ENCODE measurements around the gene TSC22D4. TPM values are rescaled to one million over a fixed set of nuclear protein-coding genes. Genes with fewer than 3 reads are reported as not detected.

The TSC22D4 gene
- total RNA-seq, 1 donor from 2014 or later: 53.4 TPM

DNA sequence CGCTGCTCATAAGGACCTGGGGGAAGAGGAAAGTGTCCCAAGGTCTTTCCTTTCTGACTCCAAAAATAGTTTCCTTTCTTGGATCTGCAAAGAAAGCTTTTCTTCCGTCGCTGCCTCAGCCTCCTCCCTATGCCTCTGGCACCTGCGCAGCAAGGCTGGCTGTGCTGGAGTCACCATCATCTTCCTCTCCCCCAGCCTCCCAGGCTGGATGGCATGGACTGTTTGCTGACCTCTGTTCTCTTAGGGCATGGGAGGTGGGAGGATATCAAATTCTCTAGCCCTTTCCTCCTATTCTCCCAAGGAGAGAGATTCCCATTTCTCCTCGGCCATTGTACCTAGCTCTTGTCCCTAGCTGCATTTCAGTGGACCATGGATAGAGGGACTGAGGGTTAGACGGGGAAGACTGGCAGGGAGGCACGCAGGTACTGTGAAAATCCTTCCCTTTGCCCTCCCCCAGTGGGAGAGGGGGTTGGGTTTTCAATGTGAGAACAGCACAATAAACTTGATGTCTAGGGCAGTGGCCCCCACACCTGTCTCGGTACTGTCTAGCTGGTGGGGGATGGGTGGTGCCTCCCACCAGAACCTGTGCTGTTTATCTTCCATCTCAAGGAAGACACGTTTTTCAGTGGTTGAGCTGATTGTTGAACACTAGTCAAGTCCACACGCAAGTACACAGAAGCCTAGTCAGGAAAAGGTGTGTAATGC is 45.3 kb downstream of the TSC22D4 start:
- Mint-ChIP-seq H3K36me3 (ENCODE audit: low read depth, unreplicated experiment) (peaks cover 10% of the 10 kb centered on the region), H3K27ac (ENCODE audit: unreplicated experiment) (no peak overlapping the region), H3K9me3 (ENCODE audit: unreplicated experiment) (no peaks in the 10 kb centered on the region), H3K4me3 (ENCODE audit: unreplicated experiment) (peak overlapping the region; percentile 91), H3K27me3 (ENCODE audit: low read depth, unreplicated experiment) (no peaks in the 10 kb centered on the region), H3K4me1 (ENCODE audit: low read depth, unreplicated experiment) (peaks cover 17% of the 10 kb centered on the region)
- TF ChIP-seq CTCF (IDR thresholded peaks at IDR 0.05; ENCODE audit: insufficient read depth, low read depth, low read length): no peak
- TF ChIP-seq EZH2 (IDR thresholded peaks at IDR 0.05; ENCODE audit: insufficient read depth, low read length): no peak
- Histone ChIP-seq H3K4me1 (ENCODE audit: insufficient read depth, low read length) (peaks cover 19% of the 10 kb centered on the region), H3K27ac (ENCODE audit: low read depth, low read length) (no peak overlapping the region), H3K9me3 (ENCODE audit: insufficient read depth, low read depth, low read length) (no peaks in the 10 kb centered on the region), H3K27me3 (ENCODE audit: insufficient read depth, low read length) (no peaks in the 10 kb centered on the region), H2AFZ (ENCODE audit: low read depth, low read length) (no peak overlapping the region), H3K79me2 (ENCODE audit: insufficient read depth, low read length) (peaks cover 64% of the 10 kb centered on the region), H3K4me3 (ENCODE audit: insufficient read depth, low read depth, low read length) (no peak overlapping the region), H4K20me1 (ENCODE audit: insufficient read depth, low read length) (peaks cover 44% of the 10 kb centered on the region), H3K9ac (ENCODE audit: low read length) (no peak overlapping the region), H3K36me3 (ENCODE audit: insufficient read depth, low read length) (peaks cover 22% of the 10 kb centered on the region), H3K4me2 (ENCODE audit: low read length) (no peak overlapping the region)
- DNase-seq (ENCODE audit: low read depth) (no peak), FAIRE-seq (no peak)

- H3K9ac ChIP-seq (ENCODE audit: low read length): no peak overlapping the region
- no peak overlapping the region for H3K4me3 ChIP-seq (ENCODE audit: insufficient read depth, low read depth, low read length)
- peaks cover 10% of the 10 kb centered on the region for H3K36me3 Mint-ChIP-seq (ENCODE audit: low read depth, unreplicated experiment)
- H3K4me3 Mint-ChIP-seq (ENCODE audit: unreplicated experiment): no peak overlapping the region
- no peak overlapping the region for H2AFZ ChIP-seq (ENCODE audit: low read depth, low read length)
- H3K27ac ChIP-seq (ENCODE audit: low read depth, low read length): no peak overlapping the region
- H3K9me3 ChIP-seq (ENCODE audit: insufficient read depth, low read depth, low read length): no peaks in the 10 kb centered on the region
- peaks cover 22% of the 10 kb centered on the region for H3K36me3 ChIP-seq (ENCODE audit: insufficient read depth, low read length)
- FAIRE-seq (no peak), DNase-seq (ENCODE audit: low read depth) (no peak)
- H3K4me2 ChIP-seq (ENCODE audit: low read length): no peak overlapping the region
- peaks cover 64% of the 10 kb centered on the region for H3K79me2 ChIP-seq (ENCODE audit: insufficient read depth, low read length)
- H3K9me3 Mint-ChIP-seq (ENCODE audit: unreplicated experiment): no peaks in the 10 kb centered on the region
- H3K27ac Mint-ChIP-seq (ENCODE audit: unreplicated experiment): no peak overlapping the region
- H3K4me1 Mint-ChIP-seq (ENCODE audit: low read depth, unreplicated experiment): peaks cover 17% of the 10 kb centered on the region
- no peaks in the 10 kb centered on the region for H3K27me3 Mint-ChIP-seq (ENCODE audit: low read depth, unreplicated experiment)
- no peaks in the 10 kb centered on the region for H3K27me3 ChIP-seq (ENCODE audit: insufficient read depth, low read length)
- TF ChIP-seq EZH2 (IDR thresholded peaks at IDR 0.05; ENCODE audit: insufficient read depth, low read length) (no peak), CTCF (IDR thresholded peaks at IDR 0.05; ENCODE audit: insufficient read depth, low read depth, low read length) (no peak)
- peaks cover 19% of the 10 kb centered on the region for H3K4me1 ChIP-seq (ENCODE audit: insufficient read depth, low read length)
- H4K20me1 ChIP-seq (ENCODE audit: insufficient read depth, low read length): peaks cover 44% of the 10 kb centered on the region
Observed at GRCh38 chr7:100433276-100433591, 45.8 kb downstream of the TSC22D4 start.

DNA sequence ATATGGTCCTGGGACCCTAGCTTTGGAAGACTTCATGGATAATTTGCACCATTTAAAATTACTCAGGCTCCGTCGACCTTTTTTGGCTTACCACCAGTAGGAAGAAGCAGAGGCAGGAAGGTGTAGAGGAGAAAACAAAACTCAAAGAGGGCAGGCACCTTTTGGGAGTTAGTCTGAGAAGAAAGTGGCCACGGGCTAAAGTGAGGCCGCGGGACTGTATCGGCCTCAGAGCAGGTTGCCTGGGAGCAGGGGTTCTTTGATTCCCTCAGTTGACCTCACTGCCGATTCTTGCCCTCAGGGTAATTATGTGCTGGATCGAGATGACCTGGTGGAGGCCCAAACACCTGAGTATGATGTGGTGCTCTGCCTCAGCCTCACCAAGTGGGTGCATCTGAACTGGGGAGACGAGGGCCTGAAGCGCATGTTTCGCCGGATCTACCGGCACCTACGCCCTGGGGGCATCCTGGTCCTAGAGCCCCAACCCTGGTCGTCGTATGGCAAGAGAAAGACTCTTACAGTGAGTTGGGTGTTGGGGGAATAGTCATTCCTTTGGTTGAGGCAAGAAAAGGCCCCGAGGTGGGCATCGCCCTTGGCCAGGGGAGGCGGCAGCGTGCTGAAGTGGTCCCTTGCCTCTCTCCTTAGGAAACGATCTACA is 46.3 kb downstream of the TSC22D4 start:
- no peak overlapping the region for H3K27ac ChIP-seq (ENCODE audit: low read depth, low read length)
- H3K9ac ChIP-seq (ENCODE audit: low read length): no peak overlapping the region
- Mint-ChIP-seq H3K27ac (ENCODE audit: unreplicated experiment) (no peak overlapping the region), H3K4me1 (ENCODE audit: low read depth, unreplicated experiment) (peaks cover 17% of the 10 kb centered on the region), H3K27me3 (ENCODE audit: low read depth, unreplicated experiment) (no peaks in the 10 kb centered on the region), H3K4me3 (ENCODE audit: unreplicated experiment) (peak overlapping the region; percentile 85), H3K36me3 (ENCODE audit: low read depth, unreplicated experiment) (peaks cover 10% of the 10 kb centered on the region), H3K9me3 (ENCODE audit: unreplicated experiment) (no peaks in the 10 kb centered on the region)
- peaks cover 64% of the 10 kb centered on the region for H3K79me2 ChIP-seq (ENCODE audit: insufficient read depth, low read length)
- H2AFZ ChIP-seq (ENCODE audit: low read depth, low read length): no peak overlapping the region
- H3K4me1 ChIP-seq (ENCODE audit: insufficient read depth, low read length): peaks cover 22% of the 10 kb centered on the region
- no peak for TF ChIP-seq EZH2 (IDR thresholded peaks at IDR 0.05; ENCODE audit: insufficient read depth, low read length)
- no peak for TF ChIP-seq CTCF (IDR thresholded peaks at IDR 0.05; ENCODE audit: insufficient read depth, low read depth, low read length)
- FAIRE-seq: no peak
- H3K9me3 ChIP-seq (ENCODE audit: insufficient read depth, low read depth, low read length): no peaks in the 10 kb centered on the region
- peaks cover 22% of the 10 kb centered on the region for H3K36me3 ChIP-seq (ENCODE audit: insufficient read depth, low read length)
- no peak for DNase-seq (ENCODE audit: low read depth)
- no peaks in the 10 kb centered on the region for H3K27me3 ChIP-seq (ENCODE audit: insufficient read depth, low read length)
- H4K20me1 ChIP-seq (ENCODE audit: insufficient read depth, low read length): peaks cover 44% of the 10 kb centered on the region
- H3K4me2 ChIP-seq (ENCODE audit: low read length): peak overlapping the region; percentile 87
- no peak overlapping the region for H3K4me3 ChIP-seq (ENCODE audit: insufficient read depth, low read depth, low read length)
